ENCODE data around the gene GABPB2. TPM values are rescaled to one million over a fixed set of nuclear protein-coding genes. Genes with fewer than 3 reads are reported as not detected.

GABPB2 gene
- polyA plus RNA-seq, 3 donors, result 2.2 to 14.0 (median 2.2) TPM

GRCh38 chr1:151159373-151159772 lies 88.8 kb downstream of the GABPB2 start:
- no peaks in the 10 kb centered on the region for H3K27me3 ChIP-seq (ENCODE audit: control insufficient read depth in 2 of 2, insufficient read depth in 2 of 2, low read length in 2 of 2)
- peak overlapping the region; percentile 39 for H3K9ac ChIP-seq (ENCODE audit: insufficient read depth, low read length, poor library complexity, severe bottlenecking)
- H3K36me3 ChIP-seq (replicated peaks in 1 of 2; ENCODE audit: control insufficient read depth in 1 of 2, insufficient read depth in 2 of 2, low read length in 2 of 2), result peaks cover 22 to 53% of the 10 kb centered on the region in 2 donors
- H3K79me2 ChIP-seq (ENCODE audit: insufficient read depth, low read length), result peaks cover 69% of the 10 kb centered on the region
- H3K4me3 ChIP-seq (replicated peaks in 1 of 3; ENCODE audit: low read depth in 2 of 3, low read length in 3 of 3), result peak overlapping the region; percentile 2 to 91 (median 74)
- peak overlapping the region; percentile 86 to 96 (median 92) for H3K27ac Mint-ChIP-seq
- H3K27me3 Mint-ChIP-seq (ENCODE audit: low read depth in 3 of 3), result peaks cover 0 to 6% (median 0%) of the 10 kb centered on the region in 3 donors
- peak overlapping the region; percentile 88 for H3K4me2 ChIP-seq (replicated peaks; ENCODE audit: extremely low read depth, low read length, poor library complexity, severe bottlenecking)
- peak overlapping the region; percentile 60 to 79 for H3K27ac ChIP-seq (ENCODE audit: low read depth in 1 of 2, low read length in 2 of 2)
- DNase-seq, result peak in 2 of 3 donors; percentile 59 to 79
- no peaks in the 10 kb centered on the region for H3K9me3 ChIP-seq (replicated peaks in 1 of 2; ENCODE audit: control insufficient read depth in 1 of 2, insufficient read depth in 1 of 2, low read length in 2 of 2)
- H3K9me3 Mint-ChIP-seq, result no peaks in the 10 kb centered on the region
- H3K4me1 Mint-ChIP-seq, result peaks cover 65% of the 10 kb centered on the region
- intact Hi-C loops (cut with micrococcal nuclease), result loop anchor here in 1 of 2 donors (5.0 kb wide), 2 partner anchors 132 to 397 kb away; no protein-coding TSS in a partner anchor
- peaks cover 54 to 65% of the 10 kb centered on the region in 2 donors for H3K4me1 ChIP-seq (ENCODE audit: control insufficient read depth in 1 of 2, insufficient read depth in 2 of 2, low read length in 2 of 2)
- TF ChIP-seq, protein P1, sequence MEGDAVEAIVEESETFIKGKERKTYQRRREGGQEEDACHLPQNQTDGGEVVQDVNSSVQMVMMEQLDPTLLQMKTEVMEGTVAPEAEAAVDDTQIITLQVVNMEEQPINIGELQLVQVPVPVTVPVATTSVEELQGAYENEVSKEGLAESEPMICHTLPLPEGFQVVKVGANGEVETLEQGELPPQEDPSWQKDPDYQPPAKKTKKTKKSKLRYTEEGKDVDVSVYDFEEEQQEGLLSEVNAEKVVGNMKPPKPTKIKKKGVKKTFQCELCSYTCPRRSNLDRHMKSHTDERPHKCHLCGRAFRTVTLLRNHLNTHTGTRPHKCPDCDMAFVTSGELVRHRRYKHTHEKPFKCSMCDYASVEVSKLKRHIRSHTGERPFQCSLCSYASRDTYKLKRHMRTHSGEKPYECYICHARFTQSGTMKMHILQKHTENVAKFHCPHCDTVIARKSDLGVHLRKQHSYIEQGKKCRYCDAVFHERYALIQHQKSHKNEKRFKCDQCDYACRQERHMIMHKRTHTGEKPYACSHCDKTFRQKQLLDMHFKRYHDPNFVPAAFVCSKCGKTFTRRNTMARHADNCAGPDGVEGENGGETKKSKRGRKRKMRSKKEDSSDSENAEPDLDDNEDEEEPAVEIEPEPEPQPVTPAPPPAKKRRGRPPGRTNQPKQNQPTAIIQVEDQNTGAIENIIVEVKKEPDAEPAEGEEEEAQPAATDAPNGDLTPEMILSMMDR (IDR thresholded peaks at IDR 0.05), result no peak
- no peak overlapping the region for H2AFZ ChIP-seq (ENCODE audit: insufficient read depth, low read depth, low read length, poor library complexity, severe bottlenecking)
- peaks cover 78% of the 10 kb centered on the region for H4K20me1 ChIP-seq (ENCODE audit: insufficient read depth, low read length)
- H3K4me3 Mint-ChIP-seq, result peak overlapping the region; percentile 80 to 98
- H3K36me3 Mint-ChIP-seq, result peaks cover 40 to 55% of the 10 kb centered on the region in 2 donors

DNA sequence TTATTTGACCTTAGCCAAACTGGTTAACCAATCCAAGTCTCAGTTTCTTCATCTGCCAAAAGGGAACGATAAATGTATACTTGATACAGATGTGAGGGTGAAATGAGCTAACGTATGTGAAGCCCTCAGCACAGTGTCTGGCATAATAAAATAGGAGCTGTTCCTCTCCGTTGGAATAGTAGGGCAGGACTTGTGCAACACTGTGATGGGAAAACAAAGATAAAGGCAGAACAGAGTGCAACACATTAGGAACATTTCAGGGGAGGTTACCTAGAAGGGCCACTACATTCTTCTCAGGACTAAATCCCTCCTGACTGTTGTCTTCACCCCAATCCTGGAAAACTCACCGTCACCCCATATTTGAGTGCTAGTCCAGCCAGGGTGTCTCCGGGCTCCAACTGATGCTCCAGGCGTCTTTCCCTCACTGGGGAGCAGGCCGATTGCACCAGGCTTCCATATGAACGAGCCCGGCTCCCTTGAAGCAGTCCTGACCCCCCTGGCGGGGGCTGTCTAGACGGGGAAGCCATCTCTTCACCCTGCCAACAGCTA lies 94.2 kb downstream of the GABPB2 start:
- Histone ChIP-seq H2AFZ (ENCODE audit: insufficient read depth, low read depth, low read length, poor library complexity, severe bottlenecking) (no peak overlapping the region), H3K27me3 (ENCODE audit: control insufficient read depth in 2 of 2, insufficient read depth in 2 of 2, low read length in 2 of 2) (no peaks in the 10 kb centered on the region), H3K4me3 (replicated peaks in 1 of 3; ENCODE audit: low read depth in 2 of 3, low read length in 3 of 3) (no peak overlapping the region), H4K20me1 (ENCODE audit: insufficient read depth, low read length) (peaks cover 58% of the 10 kb centered on the region), H3K4me1 (ENCODE audit: control insufficient read depth in 1 of 2, insufficient read depth in 2 of 2, low read length in 2 of 2) (peaks cover 39 to 42% of the 10 kb centered on the region in 2 donors), H3K79me2 (ENCODE audit: insufficient read depth, low read length) (peaks cover 51% of the 10 kb centered on the region), H3K9me3 (replicated peaks in 1 of 2; ENCODE audit: control insufficient read depth in 1 of 2, insufficient read depth in 1 of 2, low read length in 2 of 2) (no peaks in the 10 kb centered on the region), H3K4me2 (replicated peaks; ENCODE audit: extremely low read depth, low read length, poor library complexity, severe bottlenecking) (peak overlapping the region; percentile 96), H3K36me3 (replicated peaks in 1 of 2; ENCODE audit: control insufficient read depth in 1 of 2, insufficient read depth in 2 of 2, low read length in 2 of 2) (peaks cover 42 to 71% of the 10 kb centered on the region in 2 donors), H3K27ac (ENCODE audit: low read depth in 1 of 2, low read length in 2 of 2) (peak overlapping the region in 1 of 2 donors; percentile 37), H3K9ac (ENCODE audit: insufficient read depth, low read length, poor library complexity, severe bottlenecking) (no peak overlapping the region)
- no peak for DNase-seq
- Mint-ChIP-seq H3K4me1 (peaks cover 54% of the 10 kb centered on the region), H3K27me3 (ENCODE audit: low read depth in 3 of 3) (peaks cover 0 to 1% (median 0%) of the 10 kb centered on the region in 3 donors), H3K9me3 (no peaks in the 10 kb centered on the region), H3K4me3 (peak overlapping the region in 1 of 2 donors; percentile 95), H3K27ac (peak overlapping the region; percentile 45 to 93 (median 89)), H3K36me3 (peaks cover 52 to 68% of the 10 kb centered on the region in 2 donors)
- intact Hi-C loops (cut with micrococcal nuclease), result loop anchor here (1.0 to 10.0 kb wide), 4 partner anchors 8 to 447 kb away; partner anchors contain the start of genes MINDY1 (in 2 of the 2), PRUNE1 (in 2 of the 2) and SNX27 (in 1 of the 2)
- 65% methylated on average over 8 of the region's 11 CpGs for WGBS (ENCODE audit: insufficient coverage)
- TF ChIP-seq, protein P1 (IDR thresholded peaks at IDR 0.05), result no peak

Measured in CD14-positive monocyte (primary cell).